H1 (cell line): ENCODE data around the gene NFKBIE. TPM values are rescaled to one million over a fixed set of nuclear protein-coding genes. Genes with fewer than 3 reads are reported as not detected.

Experiments used
- CTCF ChIA-PET: fragments of 300-600 bp; sonication (Branson Sonifier 250); formaldehyde crosslinking; loops from one replicate; lab custom pipeline; 2021; ENCODE audit not compliant: partially characterized antibody; lab: Charles Lee
- POLR2A ChIA-PET: fragments of 300-600 bp; sonication (Branson Sonifier 250); formaldehyde crosslinking; loops from one replicate; lab custom pipeline; 2021; ENCODE audit warnings: inconsistent platforms; ENCODE audit not compliant: partially characterized antibody; lab: Charles Lee
- DNase-seq, 2 experiments: peaks; one replicate each; pipeline versions ENCODE4 v3.0.0 to v3.0.0-alpha.2; 2010 to 2022; ENCODE audit warnings: low spot score in 2 of 2, low read depth in 1 of 2, mixed read lengths in 1 of 2
- FAIRE-seq: peaks from 2 replicates; lab custom pipeline; 2011; peaks lifted over from hg19 to GRCh38; lab: Jason Lieb, UNC
- H2AFZ ChIP-seq: 2 replicates; pipeline ENCODE4 v1.8.1; 2012; ENCODE audit warnings: low read length, inconsistent platforms
- H2AK5ac ChIP-seq: 2 replicates; pipeline ENCODE4 v1.6.1; 2013; ENCODE audit warnings: low read depth, low read length
- H2BK120ac ChIP-seq: replicated peaks from 2 replicates; pipeline ENCODE3; 2013; ENCODE audit warnings: low read depth, low read length, inconsistent platforms
- H2BK12ac ChIP-seq: 2 replicates; pipeline ENCODE4 v1.6.1; 2013; ENCODE audit warnings: low read depth, low read length
- H2BK15ac ChIP-seq: 2 replicates; pipeline ENCODE4 v1.6.1; 2013; ENCODE audit warnings: low read length
- H2BK20ac ChIP-seq: 2 replicates; pipeline ENCODE4 v1.6.1; 2013; ENCODE audit warnings: low read length
- H2BK5ac ChIP-seq: 2 replicates; pipeline ENCODE4 v1.6.1; 2013; ENCODE audit warnings: low read depth, low read length
- H3K14ac ChIP-seq: 2 replicates; pipeline ENCODE4 v1.6.1; 2013; ENCODE audit warnings: inconsistent platforms; ENCODE audit not compliant: insufficient read length
- H3K18ac ChIP-seq: 2 replicates; pipeline ENCODE4 v1.6.1; 2013; ENCODE audit warnings: low read length; ENCODE audit errors: extremely low read depth
- H3K23ac ChIP-seq: 2 replicates; pipeline ENCODE4 v1.6.1; 2013; ENCODE audit warnings: inconsistent platforms; ENCODE audit not compliant: insufficient read length
- H3K23me2 ChIP-seq: 2 replicates; pipeline ENCODE4 v1.6.1; 2013; ENCODE audit warnings: low read depth, low read length
- H3K27ac ChIP-seq: 2 replicates; pipeline ENCODE4 v1.6.1; 2011; ENCODE audit warnings: low read depth, low read length, inconsistent platforms
- H3K27me3 ChIP-seq, 4 experiments: replicated peaks in 1 of 4; 1 replicate in 1 of 4; 2 replicates in 3 of 4; pipeline versions ENCODE4 v1.6.1 to v1.8.1; 2011 to 2013; ENCODE audit warnings: low read length in 3 of 4, mild to moderate bottlenecking in 3 of 4, inconsistent platforms in 2 of 4, mixed read lengths in 2 of 4, moderate library complexity in 1 of 4; ENCODE audit not compliant: control insufficient read depth in 3 of 4, insufficient read depth in 3 of 4; ENCODE audit errors: extremely low read depth in 1 of 4
- H3K36me3 ChIP-seq, 4 experiments: 2 replicates each; pipeline versions ENCODE4 v1.6.1 to v1.8.1; 2011 to 2013; ENCODE audit warnings: mild to moderate bottlenecking in 4 of 4, low read length in 3 of 4, moderate library complexity in 2 of 4, control low read depth in 1 of 4, inconsistent platforms in 1 of 4; ENCODE audit not compliant: insufficient read depth in 4 of 4, control insufficient read depth in 2 of 4
- H3K4ac ChIP-seq: replicated peaks from 2 replicates; pipeline ENCODE3; 2013; ENCODE audit warnings: low read length, low read depth, mixed read lengths, inconsistent platforms; ENCODE audit not compliant: insufficient read length
- H3K4me1 ChIP-seq, 4 experiments: replicated peaks in 1 of 4; 1 replicate in 1 of 4; 2 replicates in 3 of 4; pipeline versions ENCODE4 v1.6.1 to v1.8.1; 2011 to 2013; ENCODE audit warnings: low read length in 3 of 4, inconsistent platforms in 2 of 4, mixed read lengths in 1 of 4; ENCODE audit not compliant: insufficient read depth in 4 of 4, control insufficient read depth in 3 of 4
- H3K4me2 ChIP-seq, 2 experiments: 2 replicates each; pipeline versions ENCODE4 v1.6.1 to v1.8.1; 2011 to 2013; ENCODE audit warnings: low read depth in 2 of 2, low read length in 2 of 2, control low read depth in 1 of 2, inconsistent platforms in 1 of 2, mild to moderate bottlenecking in 1 of 2; ENCODE audit not compliant: insufficient read depth in 1 of 2
- H3K4me3 ChIP-seq, 4 experiments: fragments of 200-600, 300-600 bp in 1 of 4; sonication (generic), shearing (Covaris generic), sonication (Bioruptor Twin) in 1 of 4; 2 replicates each; pipeline versions ENCODE4 v1.5.1 to v1.8.1; 2011 to 2016; ENCODE audit warnings: low read length in 4 of 4, low read depth in 3 of 4, control low read depth in 2 of 4, inconsistent platforms in 2 of 4, mild to moderate bottlenecking in 2 of 4, mixed read lengths in 1 of 4, moderate library complexity in 1 of 4; ENCODE audit not compliant: insufficient read depth in 2 of 4; ENCODE audit errors: extremely low read depth in 1 of 4
- H3K56ac ChIP-seq: replicated peaks from 2 replicates; pipeline ENCODE3; 2013; ENCODE audit warnings: low read depth, mild to moderate bottlenecking, mixed read lengths, low read length, inconsistent platforms; ENCODE audit not compliant: insufficient read length
- H3K79me1 ChIP-seq: 2 replicates; pipeline ENCODE4 v1.6.1; 2013; ENCODE audit warnings: low read depth, low read length, control low read depth
- H3K79me2 ChIP-seq, 2 experiments: 2 replicates each; pipeline versions ENCODE4 v1.6.1 to v1.8.1; 2012 to 2013; ENCODE audit warnings: low read length in 2 of 2, mild to moderate bottlenecking in 2 of 2, inconsistent platforms in 1 of 2; ENCODE audit not compliant: insufficient read depth in 2 of 2, control insufficient read depth in 1 of 2
- H3K9ac ChIP-seq, 4 experiments: replicated peaks in 1 of 4; 1 replicate in 1 of 4; 2 replicates in 3 of 4; pipeline versions ENCODE4 v1.6.1 to v1.8.1; 2011 to 2013; ENCODE audit warnings: low read depth in 3 of 4, low read length in 3 of 4, control low read depth in 2 of 4, mild to moderate bottlenecking in 2 of 4, moderate library complexity in 2 of 4, inconsistent platforms in 1 of 4; ENCODE audit errors: extremely low read depth in 1 of 4
- H3K9me3 ChIP-seq, 2 experiments: 2 replicates each; pipeline versions ENCODE4 v1.6.1 to v1.8.1; 2012 to 2013; ENCODE audit warnings: mild to moderate bottlenecking in 2 of 2, moderate library complexity in 2 of 2, control low read depth in 1 of 2, inconsistent platforms in 1 of 2, low read depth in 1 of 2, low read length in 1 of 2, mixed read lengths in 1 of 2; ENCODE audit not compliant: insufficient read depth in 2 of 2
- H4K20me1 ChIP-seq, 2 experiments: replicated peaks in 1 of 2; 2 replicates each; pipeline versions ENCODE3 to v1.8.1; 2011 to 2013; ENCODE audit warnings: inconsistent platforms in 2 of 2, low read length in 2 of 2, mild to moderate bottlenecking in 1 of 2; ENCODE audit not compliant: insufficient read depth in 2 of 2, control insufficient read depth in 1 of 2
- H4K5ac ChIP-seq: 2 replicates; pipeline ENCODE4 v1.6.1; 2013; ENCODE audit warnings: low read length, low read depth, mixed read lengths, inconsistent platforms; ENCODE audit not compliant: insufficient read length
- H4K8ac ChIP-seq: 2 replicates; pipeline ENCODE4 v1.8.0; 2013; ENCODE audit warnings: mild to moderate bottlenecking, moderate library complexity, low read length, inconsistent platforms; ENCODE audit not compliant: insufficient read depth; ENCODE audit errors: extremely low read depth
- H4K91ac ChIP-seq: replicated peaks from 2 replicates; pipeline ENCODE3; 2013; ENCODE audit warnings: low read length, mixed read lengths, inconsistent platforms; ENCODE audit not compliant: insufficient read length
- CHD1 ChIP-seq: IDR thresholded peaks from 2 replicates; pipeline ENCODE4 v1.6.1; 2012; ENCODE audit warnings: low read depth, low read length, improper control_type of control experiment
- E2F6 ChIP-seq: IDR thresholded peaks from 2 replicates; pipeline ENCODE4 v1.6.1; 2012; ENCODE audit warnings: inconsistent platforms
- EZH2 ChIP-seq: fragments of 200-600 bp; sonication (generic); IDR thresholded peaks from 2 replicates; pipeline ENCODE4 v1.7.1; 2012; ENCODE audit warnings: low read depth, mild to moderate bottlenecking, moderate library complexity, low read length, inconsistent platforms; ENCODE audit not compliant: severe bottlenecking
- HDAC6 ChIP-seq: IDR thresholded peaks from one replicate; pipeline ENCODE4 v1.7.1; 2012; ENCODE audit warnings: low read depth, mild to moderate bottlenecking, inconsistent platforms, low read length, moderate library complexity
- KDM1A ChIP-seq: fragments of 200-600, 300-600 bp; sonication (generic); IDR thresholded peaks from 2 replicates; pipeline ENCODE4 v1.7.1; 2016; ENCODE audit warnings: mild to moderate bottlenecking, low read length, borderline replicate concordance
- NANOG ChIP-seq: IDR thresholded peaks from 2 replicates; pipeline ENCODE4 v1.6.1; 2011; ENCODE audit warnings: low read length, low read depth, mild to moderate bottlenecking, inconsistent platforms; ENCODE audit not compliant: insufficient read depth, poor library complexity, severe bottlenecking
- PHF8 ChIP-seq: fragments of 200-600 bp; sonication (generic); conservative IDR thresholded peaks from 2 replicates; pipeline ENCODE4 v1.7.1; 2012; ENCODE audit warnings: low read depth, mild to moderate bottlenecking, inconsistent platforms, low read length, moderate library complexity
- POLR2A ChIP-seq, 2 experiments: IDR thresholded peaks; 1 replicate in 1 of 2; 2 replicates in 1 of 2; pipeline ENCODE4 v1.6.1; 2011; ENCODE audit warnings: low read depth in 2 of 2, low read length in 2 of 2, mild to moderate bottlenecking in 2 of 2; ENCODE audit errors: control extremely low read depth in 1 of 2
- SUZ12 ChIP-seq: fragments of 200-600 bp; sonication (generic); IDR thresholded peaks from 2 replicates; pipeline ENCODE4 v1.6.1; 2012; ENCODE audit warnings: mild to moderate bottlenecking, inconsistent platforms, low read length, moderate library complexity, mixed read lengths
- WGBS, 2 experiments: shearing (Covaris generic) in 1 of 2; methylation state at CpG; one replicate each; pipeline versions ENCODE4 v1.1.6 to v1.1.7; 2013 to 2015; ENCODE audit warnings: low lambda C conversion rate in 2 of 2, mixed read lengths in 2 of 2, inconsistent platforms in 1 of 2, low coverage in 1 of 2, missing lambda C conversion rate in 1 of 2; ENCODE audit not compliant: insufficient replicate concordance in 2 of 2, insufficient coverage in 1 of 2, insufficient read length in 1 of 2; ENCODE audit errors: extremely low coverage in 1 of 2, missing lambda C conversion rate in 1 of 2; 5-methylcytosine and 5-hydroxymethylcytosine counted together
- polyA plus RNA-seq, 7 experiments: library from polyadenylated mRNA; depleted of rRNA in 3 of 7; stranded (reverse) in 5 of 7; unstranded in 2 of 7; fragments of >200 nt in 5 of 7; fragments of 200-250 nt in 2 of 7; gene quantifications; 1 replicate in 5 of 7; 2 replicates in 1 of 7; 4 replicates in 1 of 7; pipeline versions ENCODE4 v1.2.1 to v1.2.3, GENCODE V29; 2011 to 2013; ENCODE audit warnings: missing spikeins in 2 of 7, mixed read lengths in 2 of 7
- total RNA-seq: library from RNA; stranded (reverse); fragmentation: NEBNext Ultra II Directional; extraction: Animal tissue kit (Norgen Biotek cat#: 25700); gene quantifications from 2 replicates; pipeline ENCODE4 v1.2.1, GENCODE V29; 2021

NFKBIE gene
- total and polyA plus RNA-seq, 2 of the 8 experiments (the other 6 are each of a cell fraction or from before 2014, with no cell fraction given) = 13.5 to 19.2 TPM

- 97 to 100% methylated on average over 1 to 3 of the region's 3 CpGs for WGBS, 2 experiments
- DNase-seq = no peak
- no peak overlapping the region for H3K14ac ChIP-seq
- H3K23me2 ChIP-seq = no peaks in the 10 kb centered on the region; the same call in 1 of the 2 replicates
- no peak overlapping the region for H2BK120ac ChIP-seq
- H3K4ac ChIP-seq = no peak overlapping the region
- no peak overlapping the region for H2AFZ ChIP-seq
- no peaks in the 10 kb centered on the region for H3K27me3 ChIP-seq
- no peak overlapping the region for H4K91ac ChIP-seq
- H3K9me3 ChIP-seq = no peaks in the 10 kb centered on the region
- H3K27ac ChIP-seq = no peak overlapping the region
- H2BK15ac ChIP-seq = no peak overlapping the region
- no peak overlapping the region for H3K4me2 ChIP-seq
- H3K4me3 ChIP-seq = no peak overlapping the region
- H3K79me1 ChIP-seq = no peaks in the 10 kb centered on the region; the same call in 1 of the 2 replicates
- no peak overlapping the region for H4K8ac ChIP-seq
- no peak for FAIRE-seq
- H3K9ac ChIP-seq = no peak overlapping the region
- no peak overlapping the region for H4K5ac ChIP-seq
- H3K23ac ChIP-seq = no peak overlapping the region
- no peak overlapping the region for H3K56ac ChIP-seq
- no peaks in the 10 kb centered on the region for H3K79me2 ChIP-seq
- no peak overlapping the region for H2AK5ac ChIP-seq
- no peaks in the 10 kb centered on the region for H4K20me1 ChIP-seq
- CTCF ChIA-PET = interaction anchor here (0.9 to 8.0 kb wide), 4 partner anchors 8 to 35 kb away, joined by 3 to 51 read pairs (median 14); partner anchors contain the start of gene SLC29A1
- no peak overlapping the region for H2BK12ac ChIP-seq
- no peaks in the 10 kb centered on the region for H3K36me3 ChIP-seq
- H2BK20ac ChIP-seq = no peak overlapping the region
- POLR2A ChIA-PET = no interaction called here
- H2BK5ac ChIP-seq = no peak overlapping the region
- peaks cover 4 to 15% (median 8%) of the 10 kb centered on the region in 4 experiments for H3K4me1 ChIP-seq
- H3K18ac ChIP-seq = no peak overlapping the region
- TF ChIP-seq CHD1 = no peak
- TF ChIP-seq PHF8 = no peak
- TF ChIP-seq E2F6 = no peak
- no peak for TF ChIP-seq EZH2
- TF ChIP-seq KDM1A = no peak
- no peak for TF ChIP-seq HDAC6
- no peak for TF ChIP-seq SUZ12
- no peak for TF ChIP-seq POLR2A (IDR thresholded peaks at IDR 0.05; ENCODE audit: control extremely low read depth in 1 of 2, low read depth in 2 of 2, low read length in 2 of 2)
- TF ChIP-seq NANOG = no peak
Observed at GRCh38 chr6:44211284-44211683, 54.1 kb downstream of the NFKBIE start.
